Superior temporal gyrus (tissue), 1 donor: ENCODE data around the gene GNL3.
"Not testable (repeated sequence)": the region's sequence is repeated elsewhere in the genome, so short reads cannot be mapped to it uniquely, and the experiment has no call there.

ENCODE experiments used
- DNase-seq: peaks from one replicate; pipeline ENCODE4 v3.0.0-alpha.2; 2016; ENCODE audit errors: extremely low spot score

Gene GNL3

GRCh38 chr3:52721002-52721729 is 35.3 kb downstream of the GNL3 start:
- no peak for DNase-seq

- DNase-seq, result no peak
Measured at GRCh38 chr3:52721730-52722008, 35.8 kb downstream of the GNL3 start.

- DNase-seq, result no peak
Measured at GRCh38 chr3:52722491-52722890, 36.7 kb downstream of the GNL3 start.

GRCh38 chr3:52723935-52724334 is 38.1 kb downstream of the GNL3 start:
- no peak for DNase-seq

- no peak for DNase-seq
Measured at GRCh38 chr3:52724511-52724910, 38.7 kb downstream of the GNL3 start.

GRCh38 chr3:52728753-52729152 is 42.9 kb downstream of the GNL3 start:
- DNase-seq, result not testable (repeated sequence)

GRCh38 chr3:52730681-52731080 is 44.8 kb downstream of the GNL3 start:
- DNase-seq, result no peak

GRCh38 chr3:52731590-52731989 is 45.8 kb downstream of the GNL3 start:
- no peak for DNase-seq

GRCh38 chr3:52733256-52733891 is 47.5 kb downstream of the GNL3 start:
- DNase-seq, result no peak

GRCh38 chr3:52739730-52740129 is 53.9 kb downstream of the GNL3 start:
- DNase-seq, result no peak

- DNase-seq, result peak; percentile 49
Measured at GRCh38 chr3:52742418-52743041, 56.7 kb downstream of the GNL3 start.

- no peak for DNase-seq
Measured at GRCh38 chr3:52743152-52743551, 57.3 kb downstream of the GNL3 start.

- no peak for DNase-seq
Measured at GRCh38 chr3:52743721-52744120, 57.9 kb downstream of the GNL3 start.
